CD4-positive, alpha-beta T cell treated with Interleukin-10 for 1 hour (primary cell): ENCODE results near the gene RAD9B.
"Not testable (repeated sequence)": the region's sequence is repeated elsewhere in the genome, so short reads cannot be mapped to it uniquely, and the experiment has no call there.

Experiments used
- DNase-seq: peaks from one replicate; pipeline ENCODE4 v3.0.0-alpha.2; 2020

RAD9B gene

DNA sequence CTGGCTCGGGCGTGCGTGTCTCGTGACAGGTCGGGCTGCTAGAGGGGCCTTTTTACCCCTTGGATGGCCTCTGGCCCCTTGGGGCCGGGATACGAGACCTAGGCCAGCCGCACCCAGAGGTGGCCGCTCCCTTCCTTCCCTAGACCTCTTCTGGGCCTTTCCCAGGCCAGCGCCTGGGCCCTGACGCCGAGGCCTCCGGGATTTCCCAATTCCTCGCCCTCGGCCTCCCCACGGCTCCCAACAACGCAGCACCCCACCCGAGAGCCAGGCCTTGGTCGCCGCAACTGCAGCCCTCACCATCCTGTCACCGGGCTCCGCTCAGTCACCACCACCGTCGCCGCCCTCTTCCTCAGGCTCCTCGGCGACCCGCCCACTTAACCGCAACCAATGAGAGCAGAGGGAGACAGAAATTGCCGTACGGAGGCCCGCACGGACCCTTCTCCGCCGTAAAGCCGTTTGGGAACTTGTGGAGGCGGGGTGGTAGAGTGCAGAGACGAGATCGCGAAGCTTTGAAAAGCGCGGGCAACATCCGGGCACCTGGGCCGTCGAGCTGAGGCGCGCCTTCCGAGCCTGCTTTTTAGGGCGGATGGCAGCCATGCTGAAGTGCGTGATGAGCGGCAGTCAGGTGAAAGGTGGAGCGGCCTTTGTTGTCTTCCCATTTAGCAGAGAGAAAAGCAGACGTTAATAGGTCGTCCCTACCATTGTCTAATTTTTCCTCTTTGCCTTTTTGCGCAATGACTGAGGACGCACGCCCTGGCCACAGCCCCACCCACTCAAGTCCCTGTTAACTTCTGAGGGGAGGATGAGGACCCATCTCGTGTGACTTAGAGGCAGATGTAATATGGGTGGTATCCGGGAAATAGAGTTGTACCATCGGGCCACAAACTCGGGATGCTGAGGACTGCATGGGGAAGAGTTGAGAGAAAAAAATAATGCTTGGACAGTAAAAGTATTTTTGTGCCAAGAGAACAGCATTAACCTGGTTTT, at the start of gene RAD9B, which contains the start of gene VPS29:
Gene RAD9B (plus strand): TSS at position 580 of the 987 bp plus-strand sequence. CDS start 7 bp downstream, at position 587.
Gene VPS29 (minus strand): TSS at position 360 of the 987 bp plus-strand sequence. CDS start 60 bp downstream, at position 300.
- peak; percentile 99 for DNase-seq

DNA sequence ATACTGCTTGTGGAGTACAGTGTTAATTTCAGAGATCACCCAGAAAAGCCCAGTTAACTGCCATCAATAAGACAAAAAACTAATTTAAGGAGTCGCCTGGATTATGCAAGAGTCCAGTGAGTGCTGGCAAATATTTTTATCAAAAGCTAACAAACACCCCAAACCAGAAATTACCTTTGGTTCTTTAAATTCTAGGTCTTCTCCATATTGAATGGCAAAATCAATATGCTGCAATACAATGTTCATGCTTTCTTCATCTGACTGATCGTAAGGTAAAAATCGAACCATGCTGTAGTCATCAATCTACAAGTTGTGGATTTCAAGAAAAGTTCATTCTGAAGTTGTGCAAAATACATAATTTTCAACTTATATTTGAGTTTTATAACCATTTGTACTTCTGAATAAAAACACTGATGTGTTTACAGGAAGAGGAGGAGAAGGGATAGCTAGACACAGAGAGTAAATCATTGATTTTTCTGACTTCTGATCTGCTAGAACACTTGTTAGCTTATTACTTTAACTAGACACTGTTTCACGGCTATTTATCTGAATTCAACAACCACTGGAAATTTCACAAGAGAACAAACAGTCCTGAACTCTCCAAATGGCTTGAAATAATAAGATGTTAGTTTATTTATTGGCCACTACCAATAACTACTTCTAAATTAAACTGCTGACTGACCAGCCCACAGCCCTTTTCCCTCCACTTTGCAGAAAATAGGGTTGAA, 48.4 kb upstream of the RAD9B start:
- DNase-seq, result no peak

DNA sequence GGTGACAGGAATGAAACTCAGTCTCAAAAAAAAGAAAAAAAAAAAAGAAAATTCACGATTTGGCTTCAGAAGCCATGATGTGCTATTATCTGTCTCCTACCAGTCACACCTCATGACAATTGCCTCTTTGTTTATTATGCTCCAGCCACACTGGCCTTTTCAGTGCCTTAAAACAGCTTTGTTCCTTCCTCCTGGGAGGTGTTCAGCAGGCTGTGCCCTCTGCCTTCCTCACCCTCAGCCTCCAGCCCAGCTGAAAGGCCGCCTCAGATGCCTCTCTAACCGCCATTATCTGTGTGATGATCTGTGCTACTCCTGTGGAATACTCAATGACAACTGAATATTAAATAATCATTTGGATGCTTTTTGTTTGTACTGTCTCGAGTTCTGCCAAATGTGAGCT, 43.4 kb upstream of the RAD9B start:
- DNase-seq, result no peak

DNA sequence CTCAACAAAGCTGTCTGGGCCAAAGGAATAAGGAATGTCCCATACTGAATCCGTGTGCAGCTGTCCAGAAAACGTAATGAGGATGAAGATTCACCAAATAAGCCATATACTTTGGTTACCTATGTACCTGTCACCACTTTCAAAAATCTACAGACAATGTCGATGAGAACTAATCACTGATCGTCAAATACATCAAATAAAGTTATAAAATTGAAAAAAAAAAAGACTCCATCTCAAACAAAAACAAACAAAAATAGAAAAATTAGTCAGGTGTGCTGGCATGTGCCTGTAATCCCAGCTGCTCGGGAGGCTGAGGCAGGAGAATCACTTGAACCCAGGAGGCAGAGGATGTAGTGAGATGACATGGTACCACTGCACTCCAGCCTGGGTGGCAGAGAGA, 40.9 kb upstream of the RAD9B start:
- DNase-seq, result not testable (repeated sequence)

GRCh38 chr12:110465024-110465423, 37.1 kb upstream of the RAD9B start:
- no peak for DNase-seq

DNA sequence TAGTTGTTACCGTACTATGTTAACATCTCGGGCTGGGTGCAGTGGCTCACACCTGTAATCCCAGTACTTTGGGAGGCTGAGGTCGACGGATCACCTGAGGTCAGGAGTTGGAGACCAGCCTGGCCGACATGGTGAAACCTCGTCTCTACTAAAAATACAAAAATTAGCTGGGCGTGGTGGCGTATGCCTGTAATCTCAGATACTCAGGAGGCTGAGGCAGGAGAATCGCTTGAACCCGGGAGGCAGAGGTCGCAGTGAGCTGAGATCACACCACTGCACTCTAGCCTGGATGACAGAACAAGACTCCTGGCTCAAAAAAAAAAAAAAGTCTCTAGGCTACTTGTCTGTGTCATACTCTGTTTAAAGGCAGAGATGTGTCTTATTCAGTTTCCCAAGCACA, 36.4 kb upstream of the RAD9B start:
- not testable (repeated sequence) for DNase-seq

DNA sequence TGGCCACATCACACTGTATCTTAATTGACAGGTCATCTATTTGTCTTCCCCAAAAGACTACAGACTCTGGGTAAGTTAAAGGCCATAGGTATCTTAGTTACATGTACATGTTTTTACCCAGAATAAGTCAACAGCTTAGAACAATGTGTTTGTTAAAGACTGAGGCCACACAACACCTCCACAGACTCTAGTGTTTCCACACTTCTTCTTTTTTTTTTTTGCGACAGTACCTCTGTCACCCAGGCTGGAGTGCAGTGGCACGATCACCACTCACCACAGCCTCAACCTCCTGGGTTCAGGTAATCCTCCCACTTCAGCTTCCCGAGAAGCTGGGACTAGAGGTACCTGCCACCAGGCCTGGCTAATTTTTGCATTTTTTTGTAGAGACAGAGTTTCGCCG, 35.3 kb upstream of the RAD9B start:
- DNase-seq, result no peak

DNA sequence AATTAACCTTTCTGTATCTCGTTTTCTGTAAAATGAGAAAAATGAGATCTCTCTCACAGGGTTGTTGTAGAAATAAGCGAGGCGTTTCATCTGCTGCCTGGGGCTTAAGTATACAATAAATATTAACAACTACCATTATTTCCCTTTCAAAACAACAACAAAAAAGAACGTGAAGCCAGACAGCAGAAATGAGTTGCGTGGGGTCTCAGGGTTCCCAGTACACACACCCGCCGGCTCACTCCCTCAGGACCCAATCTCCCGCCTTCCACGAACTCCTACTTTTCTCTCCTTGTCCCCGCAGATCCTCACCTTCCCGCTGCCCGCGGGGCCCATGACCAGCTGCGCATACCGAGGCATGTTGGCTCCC, 34.3 kb upstream of the RAD9B start:
- DNase-seq, result no peak

- peak; percentile 97 for DNase-seq
Observed at GRCh38 chr12:110468214-110469048, 33.7 kb upstream of the RAD9B start, which contains the start of the genes FAM216A and GPN3. TSS of gene FAM216A (plus strand) at chr12:110468845. CDS start at chr12:110468876, 31 bp downstream. TSS of gene GPN3 (minus strand) at chr12:110468257. CDS start at chr12:110468203, 54 bp downstream.

DNA sequence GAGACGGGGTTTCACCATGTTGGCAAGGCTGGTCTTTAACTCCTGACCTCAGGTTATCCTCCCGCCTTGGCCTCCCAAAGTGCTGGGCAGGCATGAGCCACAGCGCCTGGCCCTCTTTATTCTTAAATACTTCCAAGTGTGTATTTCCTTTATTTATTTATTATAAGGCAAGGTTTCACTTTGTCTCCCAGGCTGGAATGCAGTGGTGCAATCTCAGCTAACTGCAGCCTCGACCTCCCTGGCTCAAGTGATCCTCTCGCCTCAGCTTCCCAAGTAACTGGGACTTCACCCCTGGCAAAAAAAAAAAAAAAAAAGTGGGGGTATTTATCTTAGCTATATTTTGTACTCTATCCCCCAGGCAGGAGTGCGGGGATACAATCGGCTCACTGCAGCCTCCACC, 26.7 kb upstream of the RAD9B start:
- DNase-seq, result no peak

DNA sequence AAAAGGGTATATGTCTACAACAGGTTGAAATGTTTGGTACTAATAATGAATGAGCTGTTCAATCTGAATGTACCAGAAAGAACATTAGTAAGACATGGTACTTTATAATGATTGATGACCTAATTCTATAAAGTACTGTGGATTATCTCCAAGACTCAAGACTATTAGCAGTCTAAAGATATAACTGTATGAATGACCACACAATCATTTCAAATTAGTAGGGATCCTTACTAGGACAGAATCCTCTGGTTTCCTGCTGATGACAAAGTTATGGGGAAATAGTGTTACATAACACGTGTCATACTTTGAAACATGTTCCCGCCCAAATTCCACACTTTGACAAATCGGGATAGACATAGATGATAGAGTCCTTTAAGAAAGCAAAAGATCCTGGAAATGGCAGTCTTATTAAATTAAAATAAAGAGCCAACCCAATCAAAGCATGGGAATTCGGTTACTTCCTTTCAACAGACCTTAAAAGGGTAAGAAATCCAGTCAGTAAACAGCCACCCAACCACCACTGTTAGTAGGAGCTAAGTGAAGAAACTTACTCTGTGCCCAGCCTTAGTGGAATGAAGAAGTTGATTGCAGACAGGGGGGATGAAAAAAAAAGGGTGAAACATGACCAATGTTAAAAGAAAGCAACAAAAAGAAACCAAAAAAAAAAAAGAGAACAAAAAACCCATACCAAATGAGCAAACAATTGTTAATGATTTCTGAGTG, 3.0 kb upstream of the RAD9B start:
- no peak for DNase-seq

- peak; percentile 50 for DNase-seq
Observed at GRCh38 chr12:110501399-110501751, 756 bp upstream of the RAD9B start.

- DNase-seq, result no peak
Observed at GRCh38 chr12:110503432-110503831, 1.3 kb downstream of the RAD9B start.

DNA sequence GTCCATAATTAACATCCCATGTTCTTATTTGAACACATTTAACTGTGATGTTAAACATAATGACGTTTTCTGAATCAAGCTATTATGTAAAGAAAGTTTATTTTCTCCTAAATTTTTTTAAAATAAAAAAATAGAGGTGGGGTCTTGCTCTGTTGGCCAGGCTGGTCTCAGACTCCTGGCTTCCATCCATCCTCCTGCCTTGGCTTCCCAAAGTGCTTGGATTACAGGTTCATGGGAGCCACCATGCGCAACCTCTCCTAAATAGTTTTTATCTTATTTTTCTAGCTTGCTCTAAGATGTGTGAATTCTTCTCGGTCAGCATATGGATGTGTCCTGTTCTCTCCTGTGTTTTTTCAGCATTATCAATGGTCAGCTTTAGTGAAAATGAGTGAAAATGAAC, 3.2 kb downstream of the RAD9B start:
- DNase-seq, result no peak

DNA sequence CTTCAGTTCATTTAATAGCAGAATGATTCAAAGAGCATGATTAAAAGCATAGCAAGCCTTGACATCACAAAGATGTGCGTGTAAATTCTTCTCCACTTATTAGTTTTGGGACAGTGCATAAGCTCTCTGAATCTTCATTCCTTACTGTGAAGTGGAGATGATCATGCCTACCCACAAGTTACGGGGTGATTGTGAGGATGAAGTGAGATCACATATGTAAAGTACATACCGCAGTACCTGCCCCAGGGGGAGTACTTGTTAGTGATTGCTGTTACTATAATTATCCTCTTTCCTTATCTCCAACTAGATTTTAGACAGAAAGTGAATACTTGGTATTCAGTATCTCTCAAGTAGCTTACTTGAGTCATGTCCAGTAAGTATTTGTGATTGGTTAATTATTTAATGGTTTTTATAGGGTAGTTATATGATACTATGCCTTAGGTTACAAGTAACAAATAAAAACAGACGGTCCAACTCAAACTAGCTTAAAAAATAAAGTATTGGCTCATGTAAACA, 6.0 kb downstream of the RAD9B start:
- DNase-seq, result no peak

DNA sequence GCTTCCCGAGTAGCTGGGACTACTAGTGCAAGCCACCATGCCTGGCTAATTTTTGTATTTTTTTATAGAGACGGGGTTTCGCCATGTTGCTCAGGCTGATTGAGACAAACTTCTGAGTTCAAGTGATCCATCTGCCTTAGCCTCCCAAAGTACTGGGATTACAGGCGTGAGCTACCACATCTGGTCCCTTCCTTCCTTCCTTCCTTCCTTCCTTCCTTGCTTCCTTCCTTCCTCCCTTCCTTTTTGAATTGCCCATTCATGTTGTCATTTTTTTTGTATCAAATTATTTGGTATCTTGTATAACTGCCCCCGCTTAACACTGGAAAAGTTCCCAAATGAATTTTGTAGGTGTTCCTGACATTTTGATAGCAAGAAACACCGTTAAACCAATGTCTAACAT, 11.7 kb downstream of the RAD9B start:
- DNase-seq, result no peak

GRCh38 chr12:110514363-110514762, 12.2 kb downstream of the RAD9B start:
- DNase-seq, result no peak

- no peak for DNase-seq
Observed at GRCh38 chr12:110516995-110517394, 14.9 kb downstream of the RAD9B start.

DNA sequence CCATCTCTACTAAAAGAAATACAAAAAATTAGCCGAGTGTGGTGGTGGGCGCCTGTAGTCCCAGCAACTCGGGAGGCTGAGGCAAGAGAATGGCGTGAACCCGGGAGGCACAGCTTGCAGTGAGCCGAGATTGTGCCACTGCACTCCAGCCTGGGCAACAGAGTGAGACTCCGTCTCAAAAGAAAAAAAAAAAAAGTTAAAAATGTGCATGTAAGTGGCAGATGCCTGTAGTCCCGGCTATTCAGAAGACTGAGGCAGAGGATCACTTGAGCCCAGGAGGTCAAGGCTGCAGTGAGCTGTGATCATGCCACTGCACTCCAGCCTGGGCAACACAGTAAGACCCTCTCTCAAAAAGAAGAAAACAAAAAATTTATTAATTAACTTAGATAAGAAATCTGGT, 15.9 kb downstream of the RAD9B start:
- DNase-seq, result not testable (repeated sequence)

DNA sequence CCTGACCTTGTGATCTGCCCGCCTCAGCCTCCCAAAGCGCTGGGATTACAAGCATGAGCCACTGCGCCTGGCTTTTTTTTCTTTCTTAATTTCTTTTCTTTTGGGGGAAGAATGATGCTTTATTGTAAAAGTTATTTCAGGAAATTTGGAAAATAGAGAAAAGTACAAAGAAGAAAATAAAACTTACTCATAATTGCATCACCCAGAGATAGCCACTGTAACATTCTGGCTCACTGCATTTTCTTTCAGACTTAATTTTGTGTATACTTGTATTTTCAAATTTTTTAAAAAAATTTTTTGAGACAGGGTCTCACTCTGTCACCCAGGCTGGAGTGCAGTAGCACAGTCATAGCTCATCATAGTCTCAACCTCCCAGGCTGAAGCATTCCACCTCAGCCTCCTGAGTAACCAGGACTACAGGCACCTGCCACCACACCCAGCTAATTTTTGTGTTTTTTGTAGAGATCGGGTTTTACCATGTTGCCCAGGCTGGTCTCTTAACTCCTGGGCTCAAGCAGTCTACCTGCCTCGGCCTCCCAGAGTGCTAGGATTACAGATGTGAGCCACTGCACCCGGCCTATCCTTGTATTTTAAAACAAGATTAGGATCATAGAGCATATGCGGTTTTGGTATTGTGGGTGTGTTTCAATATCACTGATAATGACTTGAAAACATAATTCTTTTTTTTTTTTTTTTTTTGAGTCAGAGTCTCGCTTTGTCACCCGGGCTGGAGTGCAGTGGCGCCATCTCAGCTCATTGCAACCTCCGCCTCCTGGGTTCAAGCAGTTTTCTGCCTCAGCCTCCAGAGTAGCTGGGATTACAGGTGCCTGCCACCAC, 19.0 kb downstream of the RAD9B start:
- not testable (repeated sequence) for DNase-seq
